Neutrophil (primary cell): ENCODE results near the gene DCDC2C.

ENCODE experiments used
- H3K27ac ChIP-seq: fragments of 200-600 bp; sonication (generic); 2 replicates; pipeline ENCODE4 v1.5.1; 2016; ENCODE audit warnings: mild to moderate bottlenecking, moderate library complexity
- H3K27me3 ChIP-seq: fragments of 200-600 bp; sonication (generic); 2 replicates; pipeline ENCODE4 v1.6.0; 2016; ENCODE audit warnings: mild to moderate bottlenecking
- H3K36me3 ChIP-seq: fragments of 200-600 bp; sonication (generic); 2 replicates; pipeline ENCODE4 v1.5.1; 2017
- H3K4me1 ChIP-seq, 2 experiments: fragments of 200-600 bp in 1 of 2; sonication (generic) in 1 of 2; 1 replicate in 1 of 2; 2 replicates in 1 of 2; pipeline versions ENCODE4 v1.5.1 to v1.6.1; 2013 to 2016; ENCODE audit warnings: low read depth in 1 of 2, low read length in 1 of 2, mild to moderate bottlenecking in 1 of 2, moderate library complexity in 1 of 2; ENCODE audit not compliant: control insufficient read depth in 1 of 2, insufficient read depth in 1 of 2
- H3K4me3 ChIP-seq, 2 experiments: fragments of 200-600 bp in 1 of 2; sonication (generic) in 1 of 2; 1 replicate in 1 of 2; 2 replicates in 1 of 2; pipeline ENCODE4 v1.5.1; 2013 to 2016; ENCODE audit warnings: low read depth in 1 of 2, low read length in 1 of 2, mild to moderate bottlenecking in 1 of 2, moderate library complexity in 1 of 2
- H3K9me3 ChIP-seq: fragments of 200-600 bp; sonication (generic); 2 replicates; pipeline ENCODE4 v1.5.1; 2016
- CTCF ChIP-seq: fragments of 200-600 bp; sonication (generic); IDR thresholded peaks from 2 replicates; pipeline ENCODE4 v1.5.1; 2016; ENCODE audit warnings: antibody characterized with exemption

DCDC2C gene

GRCh38 chr2:3664925-3665324 is 38.5 kb upstream of the DCDC2C start:
- no peaks in the 10 kb centered on the region for H3K36me3 ChIP-seq
- no peaks in the 10 kb centered on the region for H3K27me3 ChIP-seq
- TF ChIP-seq CTCF: no peak
- H3K27ac ChIP-seq: no peak overlapping the region
- no peaks in the 10 kb centered on the region for H3K9me3 ChIP-seq
- no peak overlapping the region for H3K4me3 ChIP-seq
- H3K4me1 ChIP-seq: no peaks in the 10 kb centered on the region

GRCh38 chr2:3665886-3666612 is 37.3 kb upstream of the DCDC2C start:
- Histone ChIP-seq H3K36me3 (no peaks in the 10 kb centered on the region), H3K4me1 (no peaks in the 10 kb centered on the region), H3K4me3 (no peak overlapping the region), H3K27ac (no peak overlapping the region), H3K9me3 (no peaks in the 10 kb centered on the region), H3K27me3 (no peaks in the 10 kb centered on the region)
- no peak for TF ChIP-seq CTCF

GRCh38 chr2:3666613-3666975 is 36.8 kb upstream of the DCDC2C start:
- TF ChIP-seq CTCF: no peak
- Histone ChIP-seq H3K4me1 (no peaks in the 10 kb centered on the region), H3K36me3 (no peaks in the 10 kb centered on the region), H3K4me3 (no peak overlapping the region), H3K27ac (no peak overlapping the region), H3K9me3 (no peaks in the 10 kb centered on the region), H3K27me3 (no peaks in the 10 kb centered on the region)

- Histone ChIP-seq H3K4me3 (no peak overlapping the region), H3K27me3 (no peaks in the 10 kb centered on the region), H3K9me3 (no peaks in the 10 kb centered on the region), H3K4me1 (no peaks in the 10 kb centered on the region), H3K36me3 (no peaks in the 10 kb centered on the region), H3K27ac (no peak overlapping the region)
- TF ChIP-seq CTCF: no peak
Measured at GRCh38 chr2:3667151-3667631, 36.2 kb upstream of the DCDC2C start.

GRCh38 chr2:3669656-3670055 is 33.7 kb upstream of the DCDC2C start:
- H3K27ac ChIP-seq: no peak overlapping the region
- H3K4me1 ChIP-seq: no peaks in the 10 kb centered on the region
- no peaks in the 10 kb centered on the region for H3K36me3 ChIP-seq
- H3K4me3 ChIP-seq: no peak overlapping the region
- no peak for TF ChIP-seq CTCF
- no peaks in the 10 kb centered on the region for H3K9me3 ChIP-seq
- H3K27me3 ChIP-seq: no peaks in the 10 kb centered on the region
